A549 treated with CORT108297 at 1 μM for 4 hours (cell line): ENCODE data around the gene ZNF660. TPM values are rescaled to one million over a fixed set of nuclear protein-coding genes. Genes with fewer than 3 reads are reported as not detected.

Source experiments
- total RNA-seq: library from RNA; stranded (reverse); fragments of 200-300 nt; extraction: Qiagen RNA extraction; gene quantifications from 5 replicates; pipeline ENCODE4 v1.2.3, GENCODE V29; 2022

Gene ZNF660
- not detected in 5 replicates for total RNA-seq

GRCh38 chr3:44584646-44585501, at the start of gene ZNF660:
TSS of gene ZNF660 (plus strand) at chr3:44584964. CDS start at chr3:44594194, 9,230 bp downstream.

DNA sequence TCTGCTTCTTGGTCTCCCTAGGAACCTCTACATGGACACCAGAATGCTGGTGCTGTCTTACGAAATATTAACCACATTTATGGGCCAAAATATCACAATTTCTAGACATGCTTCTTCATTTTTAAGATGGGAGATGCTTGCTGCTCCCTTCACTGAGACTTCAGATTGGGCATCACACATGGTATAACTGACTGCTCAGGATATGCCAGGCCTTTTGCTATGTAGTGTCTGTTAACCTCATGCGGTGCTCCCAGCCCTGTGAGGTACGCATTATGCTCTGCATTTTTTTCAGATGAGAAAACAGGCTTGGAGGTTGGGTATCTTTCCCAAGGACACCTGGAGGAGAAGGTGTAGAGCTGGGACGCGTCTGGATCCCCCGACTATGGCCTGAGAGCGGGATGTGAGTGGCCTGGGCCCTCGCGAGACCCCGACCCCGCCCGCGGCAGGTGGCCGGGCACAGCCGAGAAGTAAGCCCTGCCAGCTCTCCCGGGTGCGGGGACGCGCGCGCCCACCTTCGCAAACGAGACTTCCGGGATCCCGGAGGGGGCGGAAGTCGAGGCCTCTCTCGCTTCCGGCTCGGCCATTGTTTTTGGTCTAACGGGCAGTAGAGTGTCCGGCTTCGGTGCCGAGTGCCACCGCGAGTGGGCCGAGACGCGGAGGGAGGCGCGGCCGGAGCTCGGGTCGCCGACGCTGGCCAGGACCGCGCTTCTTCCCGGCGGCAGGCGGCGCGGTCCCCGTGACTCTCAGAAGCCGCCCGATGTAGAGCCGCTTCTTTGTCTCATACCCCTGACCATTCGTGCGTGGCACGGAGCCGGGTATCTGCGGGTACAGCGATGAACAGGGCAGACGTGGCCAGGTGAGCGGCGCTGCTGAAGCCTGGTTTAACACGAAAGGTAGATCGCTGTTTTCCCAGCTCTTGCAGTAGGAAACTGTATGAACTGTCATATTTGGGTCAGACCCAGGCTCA, 29.9 kb upstream of the ZNF660 start, which contains the start of gene ZKSCAN7:
Gene ZKSCAN7 (plus strand): TSS at position 568 of the 967 bp plus-strand sequence. CDS start 1,855 bp downstream, outside the sequence.

DNA sequence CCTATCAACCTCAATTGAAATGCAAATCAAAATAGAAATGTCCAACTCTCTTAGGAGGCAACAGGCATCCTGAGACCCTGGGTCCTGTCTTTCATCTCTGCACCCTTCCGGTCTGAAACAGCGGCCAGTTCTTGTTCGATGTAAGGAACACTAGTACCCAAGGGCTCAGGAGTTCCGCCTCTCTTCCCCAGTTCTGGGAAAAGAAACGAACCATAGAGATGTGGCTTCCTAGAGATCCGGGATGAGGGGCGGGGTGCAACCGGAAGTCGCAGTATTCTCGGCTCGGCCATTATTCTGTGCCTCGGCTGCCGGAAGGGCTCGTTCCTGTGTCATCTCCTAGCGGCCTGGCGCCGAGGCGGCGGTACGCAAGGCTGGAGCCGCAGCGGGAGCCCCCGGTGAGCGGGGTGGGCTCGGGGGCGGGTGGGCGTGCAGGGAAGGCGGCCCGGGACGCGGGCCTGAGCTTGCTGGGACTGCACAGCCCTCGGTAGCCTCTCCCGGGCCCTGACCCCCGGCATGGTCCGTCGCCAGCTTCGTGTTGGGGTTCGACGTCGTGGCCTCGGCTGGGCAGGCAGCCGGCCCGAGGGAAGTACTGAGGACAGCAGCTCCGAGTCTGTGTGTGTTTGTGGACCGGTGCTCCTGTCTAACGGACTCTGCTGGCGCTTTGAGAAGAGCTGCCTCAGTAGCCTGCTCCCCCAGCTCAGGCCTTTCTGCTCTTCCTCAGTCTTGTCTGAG, 40.2 kb downstream of the ZNF660 start, which contains the start of gene ZNF197:
Gene ZNF197 (plus strand): TSS at position 288 of the 732 bp plus-strand sequence. CDS start 4,119 bp downstream, outside the sequence.

GRCh38 chr3:44648564-44649229, 63.9 kb downstream of the ZNF660 start, which contains the start of gene ZNF35:
TSS of gene ZNF35 (plus strand) at chr3:44648732. CDS start at chr3:44651068, 2,336 bp downstream.

Other genes starting within 250 kb of the ZNF660 start
- 6.8 to 10.2 TPM (median 7.8 TPM) in 5 replicates for gene TCAIM, start 246.2 kb upstream of the ZNF660 start, total RNA-seq
- 2.2 to 2.7 TPM (median 2.5 TPM) in 5 replicates for gene ZNF445, start 107.3 kb upstream of the ZNF660 start, total RNA-seq
- gene ZKSCAN7, start 29.8 kb upstream of the ZNF660 start, total RNA-seq, result not detected in 5 replicates
- 1.2 to 2.0 TPM (median 1.8 TPM) in 5 replicates for gene ZNF197, start 40.1 kb downstream of the ZNF660 start, total RNA-seq
- 4.5 to 6.0 TPM (median 5.4 TPM) in 5 replicates for gene ZNF35, start 63.8 kb downstream of the ZNF660 start, total RNA-seq
- 1.2 to 2.2 TPM (median 1.5 TPM) in 5 replicates for gene ZNF502, start 127.7 kb downstream of the ZNF660 start, total RNA-seq
- not detected in 5 replicates for gene ZNF501, start 144.7 kb downstream of the ZNF660 start, total RNA-seq
- gene KIAA1143, start 176.7 kb downstream of the ZNF660 start, total RNA-seq, result 11.1 to 15.6 TPM (median 14.7 TPM) in 5 replicates
- gene KIF15, start 176.8 kb downstream of the ZNF660 start, total RNA-seq, result 7.3 to 13.8 TPM (median 8.1 TPM) in 5 replicates